ENCODE results near the gene AMH.

GRCh38 chr19:2236314-2237050, 12.6 kb upstream of the AMH start, which contains the start of the genes PLEKHJ1 and SF3A2:
- TF ChIP-seq CTCF (conservative IDR thresholded peaks at IDR 0.05; ENCODE audit: low read length) (peak; percentile 97), EZH2phosphoT487 (IDR thresholded peaks at IDR 0.05; ENCODE audit: borderline replicate concordance, low read depth, low read length) (no peak)
